Astrocyte (in vitro differentiated cells and primary cell): ENCODE results near the gene MCTP2.

Experiments used
- CTCF ChIP-seq: IDR thresholded peaks from 2 replicates; pipeline ENCODE4 v1.5.1; 2011; ENCODE audit warnings: low read depth, mild to moderate bottlenecking, inconsistent platforms, low read length, moderate library complexity; ENCODE audit not compliant: insufficient read depth
- EZH2 ChIP-seq: IDR thresholded peaks from 2 replicates; pipeline ENCODE4 v1.6.1; 2012; ENCODE audit warnings: mild to moderate bottlenecking, low read length, inconsistent platforms; ENCODE audit not compliant: insufficient read depth

- no peak for TF ChIP-seq CTCF
- no peak for TF ChIP-seq EZH2
These were observed 5.2 kb downstream of the MCTP2 start for GRCh38 chr15:94236608-94237007.
